Osteocyte (in vitro differentiated cells): ENCODE data around the gene RHBDF1. TPM values are rescaled to one million over a fixed set of nuclear protein-coding genes. Genes with fewer than 3 reads are reported as not detected.

Source experiments
- DNase-seq: peaks from one replicate; pipeline ENCODE4 v3.0.0; 2021; ENCODE audit warnings: mixed read lengths; ENCODE audit not compliant: unreplicated experiment; ENCODE audit errors: extremely low spot score
- H3K27ac Mint-ChIP-seq: one replicate; pipeline ENCODE4 v1.8.0; 2021; ENCODE audit warnings: mild to moderate bottlenecking, mixed read lengths; ENCODE audit not compliant: unreplicated experiment
- H3K27me3 Mint-ChIP-seq: one replicate; pipeline ENCODE4 v1.8.0; 2021; ENCODE audit warnings: mixed read lengths; ENCODE audit not compliant: unreplicated experiment
- H3K36me3 Mint-ChIP-seq: one replicate; pipeline ENCODE4 v1.8.0; 2021; ENCODE audit warnings: mixed read lengths; ENCODE audit not compliant: unreplicated experiment
- H3K4me1 Mint-ChIP-seq: one replicate; pipeline ENCODE4 v1.8.0; 2021; ENCODE audit warnings: mixed read lengths; ENCODE audit not compliant: unreplicated experiment
- H3K4me3 Mint-ChIP-seq: one replicate; pipeline ENCODE4 v1.8.0; 2021; ENCODE audit warnings: mild to moderate bottlenecking, moderate library complexity, mixed read lengths; ENCODE audit not compliant: unreplicated experiment
- H3K9me3 Mint-ChIP-seq: one replicate; pipeline ENCODE4 v1.8.0; 2021; ENCODE audit warnings: mixed read lengths; ENCODE audit not compliant: unreplicated experiment
- total RNA-seq: library from RNA; stranded (reverse); gene quantifications from 2 replicates; pipeline ENCODE4 v1.2.1, GENCODE V29; 2021
- TF ChIP-seq, protein P1 (sequence below): fragments of 200-600 bp; sonication (generic); IDR thresholded peaks from 2 replicates; pipeline ENCODE4 v1.5.0; 2021; ENCODE audit warnings: antibody characterized with exemption, mild to moderate bottlenecking, moderate library complexity

RHBDF1 gene
- total RNA-seq, 1 donor from 2014 or later = 57.6 TPM

DNA sequence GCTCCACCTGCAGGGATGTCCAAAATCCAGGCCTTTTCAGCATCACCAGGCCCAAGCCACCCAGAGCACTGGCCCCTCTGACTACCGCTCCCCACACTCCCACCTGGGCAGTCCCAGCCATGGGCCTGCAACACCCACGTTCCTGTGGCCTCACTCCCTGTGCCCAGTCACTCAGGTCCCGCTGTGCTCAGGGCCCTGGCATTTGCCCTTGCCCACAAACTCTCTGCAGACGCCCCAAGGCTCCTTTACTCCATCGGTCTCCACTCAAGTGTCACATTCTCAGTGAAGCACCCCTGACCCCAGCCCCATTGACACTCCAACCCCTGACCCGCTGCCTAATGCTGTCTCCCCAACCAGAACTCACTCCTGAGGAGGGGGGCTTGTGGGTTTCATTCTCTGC, 29.2 kb upstream of the RHBDF1 start:
- TF ChIP-seq, protein P1, sequence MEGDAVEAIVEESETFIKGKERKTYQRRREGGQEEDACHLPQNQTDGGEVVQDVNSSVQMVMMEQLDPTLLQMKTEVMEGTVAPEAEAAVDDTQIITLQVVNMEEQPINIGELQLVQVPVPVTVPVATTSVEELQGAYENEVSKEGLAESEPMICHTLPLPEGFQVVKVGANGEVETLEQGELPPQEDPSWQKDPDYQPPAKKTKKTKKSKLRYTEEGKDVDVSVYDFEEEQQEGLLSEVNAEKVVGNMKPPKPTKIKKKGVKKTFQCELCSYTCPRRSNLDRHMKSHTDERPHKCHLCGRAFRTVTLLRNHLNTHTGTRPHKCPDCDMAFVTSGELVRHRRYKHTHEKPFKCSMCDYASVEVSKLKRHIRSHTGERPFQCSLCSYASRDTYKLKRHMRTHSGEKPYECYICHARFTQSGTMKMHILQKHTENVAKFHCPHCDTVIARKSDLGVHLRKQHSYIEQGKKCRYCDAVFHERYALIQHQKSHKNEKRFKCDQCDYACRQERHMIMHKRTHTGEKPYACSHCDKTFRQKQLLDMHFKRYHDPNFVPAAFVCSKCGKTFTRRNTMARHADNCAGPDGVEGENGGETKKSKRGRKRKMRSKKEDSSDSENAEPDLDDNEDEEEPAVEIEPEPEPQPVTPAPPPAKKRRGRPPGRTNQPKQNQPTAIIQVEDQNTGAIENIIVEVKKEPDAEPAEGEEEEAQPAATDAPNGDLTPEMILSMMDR = no peak
- H3K4me3 Mint-ChIP-seq = no peak overlapping the region
- peak overlapping the region; percentile 38 for H3K27ac Mint-ChIP-seq
- peaks cover 23% of the 10 kb centered on the region for H3K4me1 Mint-ChIP-seq
- peaks cover 15% of the 10 kb centered on the region for H3K36me3 Mint-ChIP-seq
- no peaks in the 10 kb centered on the region for H3K9me3 Mint-ChIP-seq
- DNase-seq = no peak
- no peaks in the 10 kb centered on the region for H3K27me3 Mint-ChIP-seq

DNA sequence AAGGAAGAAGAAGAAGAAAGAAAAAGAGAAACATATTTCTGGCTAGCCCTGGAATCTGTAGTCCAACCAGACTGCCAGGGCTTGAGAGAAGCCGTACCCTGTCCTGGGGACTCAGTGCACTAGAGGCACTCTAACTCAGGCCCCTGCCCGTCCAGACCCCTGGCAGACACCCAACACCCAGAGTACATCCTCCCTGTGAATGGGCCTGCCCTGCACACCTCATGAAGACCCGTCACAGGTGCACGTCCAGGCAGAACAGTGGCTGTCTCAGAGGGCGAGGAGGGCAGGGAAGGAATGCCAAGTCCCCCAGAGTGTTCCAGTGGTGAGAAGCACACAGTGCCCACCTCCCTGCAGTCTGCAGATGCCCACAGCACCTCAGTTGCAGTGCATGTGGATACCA, 28.6 kb upstream of the RHBDF1 start:
- no peaks in the 10 kb centered on the region for H3K9me3 Mint-ChIP-seq
- TF ChIP-seq, protein P1 = no peak
- no peak overlapping the region for H3K27ac Mint-ChIP-seq
- no peak for DNase-seq
- no peak overlapping the region for H3K4me3 Mint-ChIP-seq
- peaks cover 23% of the 10 kb centered on the region for H3K4me1 Mint-ChIP-seq
- peaks cover 15% of the 10 kb centered on the region for H3K36me3 Mint-ChIP-seq
- H3K27me3 Mint-ChIP-seq = no peaks in the 10 kb centered on the region

DNA sequence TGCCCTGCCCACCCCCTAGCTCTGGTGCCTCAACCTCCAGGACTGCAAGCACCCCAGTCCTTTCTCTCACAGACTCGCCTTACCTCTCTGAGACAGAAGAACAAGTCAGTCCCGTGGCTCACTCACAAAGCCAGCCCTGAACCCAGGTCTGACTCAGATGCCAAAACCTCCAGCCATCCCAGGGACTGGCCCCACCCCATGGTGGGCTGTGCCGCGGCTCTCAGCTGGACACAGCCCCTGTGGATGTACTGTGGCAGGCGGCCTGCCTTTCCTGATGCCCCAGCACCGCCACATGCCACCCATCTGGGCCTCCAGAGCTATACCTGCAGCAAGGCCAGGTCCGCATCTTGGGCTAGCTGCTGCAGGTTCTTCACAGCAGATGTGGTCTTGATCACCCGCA, 25.4 kb upstream of the RHBDF1 start:
- no peaks in the 10 kb centered on the region for H3K9me3 Mint-ChIP-seq
- no peaks in the 10 kb centered on the region for H3K27me3 Mint-ChIP-seq
- H3K36me3 Mint-ChIP-seq = peaks cover 15% of the 10 kb centered on the region
- H3K4me1 Mint-ChIP-seq = peaks cover 23% of the 10 kb centered on the region
- no peak overlapping the region for H3K4me3 Mint-ChIP-seq
- TF ChIP-seq, protein P1 = no peak
- H3K27ac Mint-ChIP-seq = no peak overlapping the region
- DNase-seq = no peak

- no peak overlapping the region for H3K4me3 Mint-ChIP-seq
- DNase-seq = peak; percentile 95
- TF ChIP-seq, protein P1 = peak; percentile 97
- no peaks in the 10 kb centered on the region for H3K9me3 Mint-ChIP-seq
- H3K36me3 Mint-ChIP-seq = peaks cover 15% of the 10 kb centered on the region
- H3K4me1 Mint-ChIP-seq = peaks cover 14% of the 10 kb centered on the region
- no peak overlapping the region for H3K27ac Mint-ChIP-seq
- H3K27me3 Mint-ChIP-seq = no peaks in the 10 kb centered on the region
Observed at GRCh38 chr16:96935-97381, 24.5 kb upstream of the RHBDF1 start.

DNA sequence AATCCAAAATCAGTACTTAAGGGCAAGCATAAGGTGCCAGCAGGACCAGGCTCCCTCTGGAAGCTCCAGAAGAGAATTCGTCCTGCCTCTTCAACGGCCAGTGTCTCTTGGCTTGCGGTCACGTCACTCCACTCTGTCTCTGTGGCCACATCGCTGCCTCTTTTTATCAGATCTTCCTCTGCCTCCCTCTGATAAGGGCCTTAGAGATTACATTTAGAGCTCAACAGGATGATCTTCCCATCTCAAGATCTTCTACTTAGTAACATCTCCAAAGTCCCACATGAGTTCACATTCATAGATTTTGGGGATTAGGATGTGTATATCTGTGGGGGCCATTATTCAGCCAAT, 22.5 kb upstream of the RHBDF1 start:
- Mint-ChIP-seq H3K36me3 (peaks cover 14% of the 10 kb centered on the region), H3K27ac (no peak overlapping the region), H3K9me3 (no peaks in the 10 kb centered on the region), H3K4me1 (peaks cover 7% of the 10 kb centered on the region), H3K4me3 (no peak overlapping the region), H3K27me3 (no peaks in the 10 kb centered on the region)
- no peak for DNase-seq
- TF ChIP-seq, protein P1 = no peak
